K562 (cell line): ENCODE measurements around the gene TUBB6. TPM values are rescaled to one million over a fixed set of nuclear protein-coding genes. Genes with fewer than 3 reads are reported as not detected.

Source experiments
- CREM ChIP-seq: IDR thresholded peaks from 2 replicates; pipeline ENCODE4 v1.6.1; 2014; ENCODE audit warnings: antibody characterized with exemption, low read depth
- E2F5 ChIP-seq: sonication (generic); formaldehyde crosslinking; IDR thresholded peaks from 2 replicates; pipeline ENCODE4 v1.8.0; 2022; ENCODE audit warnings: mild to moderate bottlenecking, missing genetic modification reagents
- FOXA3 ChIP-seq, 2 experiments: fragments of 450-650 bp in 1 of 2; sonication (generic) in 1 of 2; formaldehyde crosslinking; IDR thresholded peaks in 1 of 2; conservative IDR thresholded peaks in 1 of 2; 2 replicates each; pipeline versions ENCODE4 v1.4.0 to v1.8.0; 2020 to 2022; ENCODE audit warnings: mild to moderate bottlenecking in 2 of 2, missing genetic modification reagents in 1 of 2
- HDAC1 ChIP-seq, 2 experiments: fragments of 450-650 bp; IDR thresholded peaks; 2 replicates each; pipeline ENCODE4 v1.6.1; 2016 to 2017; ENCODE audit warnings: inconsistent platforms in 1 of 2, mild to moderate bottlenecking in 1 of 2, moderate library complexity in 1 of 2
- MAX ChIP-seq: sonication (generic); formaldehyde crosslinking; IDR thresholded peaks from 2 replicates; pipeline ENCODE4 v1.9.0; 2022; ENCODE audit warnings: mild to moderate bottlenecking, missing genetic modification reagents
- MAZ ChIP-seq, 2 experiments: fragments of 450-650 bp in 1 of 2; sonication (generic) in 1 of 2; formaldehyde crosslinking; IDR thresholded peaks in 1 of 2; conservative IDR thresholded peaks in 1 of 2; 2 replicates each; pipeline versions ENCODE4 v1.4.0 to v1.5.0; 2020; ENCODE audit warnings: mild to moderate bottlenecking in 1 of 2, missing genetic modification reagents in 1 of 2
- MLX ChIP-seq, 2 experiments: fragments of 450-650 bp in 1 of 2; sonication (generic) in 1 of 2; formaldehyde crosslinking; conservative IDR thresholded peaks; 2 replicates each; pipeline versions ENCODE4 v1.4.0 to v1.8.1; 2020 to 2022; ENCODE audit warnings: mild to moderate bottlenecking in 1 of 2, missing genetic modification reagents in 1 of 2
- MNT ChIP-seq, 2 experiments: fragments of 450-650 bp; conservative IDR thresholded peaks; 2 replicates each; pipeline ENCODE4 v1.6.1; 2017; ENCODE audit warnings: mild to moderate bottlenecking in 2 of 2, moderate library complexity in 2 of 2
- PHB2 ChIP-seq: fragments of 450-650 bp; IDR thresholded peaks from 2 replicates; pipeline ENCODE4 v1.6.1; 2017; ENCODE audit warnings: low read depth
- PML ChIP-seq: IDR thresholded peaks from 2 replicates; pipeline ENCODE4 v1.6.1; 2012; ENCODE audit warnings: low read length, inconsistent platforms
- RFX1 ChIP-seq: fragments of 450-650 bp; IDR thresholded peaks from 2 replicates; pipeline ENCODE4 v1.6.1; 2016; ENCODE audit warnings: mild to moderate bottlenecking, moderate library complexity
- ZNF232 ChIP-seq: sonication (generic); formaldehyde crosslinking; IDR thresholded peaks from 2 replicates; pipeline ENCODE4 v1.8.0; 2022; ENCODE audit warnings: mild to moderate bottlenecking, missing genetic modification reagents
- polyA plus RNA-seq, 8 experiments: library from polyadenylated mRNA; depleted of rRNA in 4 of 8; stranded (reverse) in 5 of 8; unstranded in 3 of 8; fragments of >200 nt; fragmentation: Nextera tagmentation in 2 of 8; fragmentation: Illumina TruSeq in 1 of 8; extraction: Ambion mirVana in 2 of 8; extraction: Trizol in 1 of 8; gene quantifications; 2 replicates each; pipeline versions ENCODE4 v1.2.1 to v1.2.3, GENCODE V29; 2011 to 2014; ENCODE audit warnings: inconsistent platforms in 1 of 8, missing spikeins in 1 of 8
- total RNA-seq, 7 experiments: library from RNA; depleted of rRNA in 6 of 7; stranded (reverse); fragments of >200 nt in 6 of 7; fragmentation: Illumina TruSeq in 2 of 7; extraction: Trizol in 2 of 7; gene quantifications; 2 replicates each; pipeline versions ENCODE4 v1.2.1 to v1.2.3, GENCODE V29; 2011 to 2021; ENCODE audit warnings: low replicate concordance in 1 of 7
- TF ChIP-seq, protein P1 (sequence below), 3 experiments: fragments of 200-800 bp in 1 of 3; fragments of 250-450 bp in 1 of 3; fragments of 450-650 bp in 1 of 3; sonication (Bioruptor Pico) in 1 of 3; sonication (Bioruptor generic) in 1 of 3; formaldehyde crosslinking in 1 of 3; IDR thresholded peaks; 2 replicates each; pipeline versions ENCODE4 v1.6.1 to v1.8.0; 2016 to 2022; ENCODE audit warnings: mild to moderate bottlenecking in 2 of 3, missing genetic modification characterization in 2 of 3, missing compliant biosample characterization in 1 of 3, moderate library complexity in 1 of 3
- TF ChIP-seq, protein P2 (sequence below): fragments of 450-650 bp; IDR thresholded peaks from 2 replicates; pipeline ENCODE4 v1.7.0; 2016; ENCODE audit warnings: borderline replicate concordance
- TF ChIP-seq, protein P3 (sequence below): sonication (generic); formaldehyde crosslinking; IDR thresholded peaks from 2 replicates; pipeline ENCODE4 v1.8.0; 2022; ENCODE audit warnings: missing genetic modification reagents, mild to moderate bottlenecking, moderate library complexity, borderline replicate concordance

Gene TUBB6
- total and polyA plus RNA-seq, 9 of the 15 experiments (the other 6 are each of a cell fraction or from before 2014, with no cell fraction given), result 43.9 to 404 (median 81.1) TPM

- TF ChIP-seq FOXA3 (CRISPR knock-in tag; conservative IDR thresholded peaks at IDR 0.05 in 1 of 2, IDR thresholded peaks at IDR 0.05 in 1 of 2), result peak; percentile 54 to 75; a peak in 3 of 4 replicates
- no peak for TF ChIP-seq E2F5 (CRISPR knock-in tag)
- 0 out of 2 replicates have a peak, but pooled peaks have one; percentile 28 for TF ChIP-seq PHB2
- TF ChIP-seq MLX (CRISPR knock-in tag; conservative IDR thresholded peaks at IDR 0.05), result no peak
- no peak for TF ChIP-seq RFX1
- TF ChIP-seq MAZ (CRISPR knock-in tag; conservative IDR thresholded peaks at IDR 0.05 in 1 of 2, IDR thresholded peaks at IDR 0.05 in 1 of 2), result peak in 1 of 2 experiments; percentile 55; a peak in 1 of 4 replicates
- TF ChIP-seq ZNF232, result no peak
- peak in 1 of 2 experiments; percentile 36; a peak in 1 of 4 replicates for TF ChIP-seq HDAC1 (IDR thresholded peaks at IDR 0.05)
- peak; percentile 97 for TF ChIP-seq MAX (CRISPR knock-in tag)
- TF ChIP-seq, protein P1, sequence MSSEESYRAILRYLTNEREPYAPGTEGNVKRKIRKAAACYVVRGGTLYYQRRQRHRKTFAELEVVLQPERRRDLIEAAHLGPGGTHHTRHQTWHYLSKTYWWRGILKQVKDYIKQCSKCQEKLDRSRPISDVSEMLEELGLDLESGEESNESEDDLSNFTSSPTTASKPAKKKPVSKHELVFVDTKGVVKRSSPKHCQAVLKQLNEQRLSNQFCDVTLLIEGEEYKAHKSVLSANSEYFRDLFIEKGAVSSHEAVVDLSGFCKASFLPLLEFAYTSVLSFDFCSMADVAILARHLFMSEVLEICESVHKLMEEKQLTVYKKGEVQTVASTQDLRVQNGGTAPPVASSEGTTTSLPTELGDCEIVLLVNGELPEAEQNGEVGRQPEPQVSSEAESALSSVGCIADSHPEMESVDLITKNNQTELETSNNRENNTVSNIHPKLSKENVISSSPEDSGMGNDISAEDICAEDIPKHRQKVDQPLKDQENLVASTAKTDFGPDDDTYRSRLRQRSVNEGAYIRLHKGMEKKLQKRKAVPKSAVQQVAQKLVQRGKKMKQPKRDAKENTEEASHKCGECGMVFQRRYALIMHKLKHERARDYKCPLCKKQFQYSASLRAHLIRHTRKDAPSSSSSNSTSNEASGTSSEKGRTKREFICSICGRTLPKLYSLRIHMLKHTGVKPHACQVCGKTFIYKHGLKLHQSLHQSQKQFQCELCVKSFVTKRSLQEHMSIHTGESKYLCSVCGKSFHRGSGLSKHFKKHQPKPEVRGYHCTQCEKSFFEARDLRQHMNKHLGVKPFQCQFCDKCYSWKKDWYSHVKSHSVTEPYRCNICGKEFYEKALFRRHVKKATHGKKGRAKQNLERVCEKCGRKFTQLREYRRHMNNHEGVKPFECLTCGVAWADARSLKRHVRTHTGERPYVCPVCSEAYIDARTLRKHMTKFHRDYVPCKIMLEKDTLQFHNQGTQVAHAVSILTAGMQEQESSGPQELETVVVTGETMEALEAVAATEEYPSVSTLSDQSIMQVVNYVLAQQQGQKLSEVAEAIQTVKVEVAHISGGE (CRISPR knock-in tag; IDR thresholded peaks at IDR 0.05), result peak in 1 of 3 experiments; percentile 55; a peak in 1 of 6 replicates
- TF ChIP-seq MNT (conservative IDR thresholded peaks at IDR 0.05), result peak; percentile 45 to 74; a peak in 3 of 4 replicates
- TF ChIP-seq PML, result 0 out of 2 replicates have a peak, but pooled peaks have one; percentile 63
- TF ChIP-seq, protein P2, sequence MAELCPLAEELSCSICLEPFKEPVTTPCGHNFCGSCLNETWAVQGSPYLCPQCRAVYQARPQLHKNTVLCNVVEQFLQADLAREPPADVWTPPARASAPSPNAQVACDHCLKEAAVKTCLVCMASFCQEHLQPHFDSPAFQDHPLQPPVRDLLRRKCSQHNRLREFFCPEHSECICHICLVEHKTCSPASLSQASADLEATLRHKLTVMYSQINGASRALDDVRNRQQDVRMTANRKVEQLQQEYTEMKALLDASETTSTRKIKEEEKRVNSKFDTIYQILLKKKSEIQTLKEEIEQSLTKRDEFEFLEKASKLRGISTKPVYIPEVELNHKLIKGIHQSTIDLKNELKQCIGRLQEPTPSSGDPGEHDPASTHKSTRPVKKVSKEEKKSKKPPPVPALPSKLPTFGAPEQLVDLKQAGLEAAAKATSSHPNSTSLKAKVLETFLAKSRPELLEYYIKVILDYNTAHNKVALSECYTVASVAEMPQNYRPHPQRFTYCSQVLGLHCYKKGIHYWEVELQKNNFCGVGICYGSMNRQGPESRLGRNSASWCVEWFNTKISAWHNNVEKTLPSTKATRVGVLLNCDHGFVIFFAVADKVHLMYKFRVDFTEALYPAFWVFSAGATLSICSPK, result no peak
- TF ChIP-seq, protein P3, sequence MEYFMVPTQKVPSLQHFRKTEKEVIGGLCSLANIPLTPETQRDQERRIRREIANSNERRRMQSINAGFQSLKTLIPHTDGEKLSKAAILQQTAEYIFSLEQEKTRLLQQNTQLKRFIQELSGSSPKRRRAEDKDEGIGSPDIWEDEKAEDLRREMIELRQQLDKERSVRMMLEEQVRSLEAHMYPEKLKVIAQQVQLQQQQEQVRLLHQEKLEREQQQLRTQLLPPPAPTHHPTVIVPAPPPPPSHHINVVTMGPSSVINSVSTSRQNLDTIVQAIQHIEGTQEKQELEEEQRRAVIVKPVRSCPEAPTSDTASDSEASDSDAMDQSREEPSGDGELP (CRISPR knock-in tag), result peak; percentile 79
- TF ChIP-seq CREM, result peak; percentile 51
These were observed 5.5 kb upstream of the TUBB6 start (continued) for GRCh38 chr18:12302391-12303147.
